BLaER1 treated with 17β-estradiol and CSF1 and Interleukin-3, amounts not matched to agents 10 nM and 100 nM (cell line): Measurements from ENCODE around the gene GNA12.

Experiments used
- H3K27ac ChIP-seq, 11 experiments: shearing (Covaris generic); formaldehyde crosslinking; 2 replicates each; pipeline ENCODE4 v1.8.1; 2022
- H3K27me3 ChIP-seq, 11 experiments: shearing (Covaris generic); formaldehyde crosslinking; 2 replicates each; pipeline ENCODE4 v1.8.1; 2022
- H3K36me3 ChIP-seq, 11 experiments: shearing (Covaris generic); formaldehyde crosslinking; 2 replicates each; pipeline ENCODE4 v1.8.1; 2022
- H3K4me1 ChIP-seq, 10 experiments: shearing (Covaris generic); formaldehyde crosslinking; 2 replicates each; pipeline ENCODE4 v1.8.1; 2022
- H3K4me2 ChIP-seq, 11 experiments: shearing (Covaris generic); formaldehyde crosslinking; 2 replicates each; pipeline ENCODE4 v1.8.1; 2022
- H3K4me3 ChIP-seq, 10 experiments: shearing (Covaris generic); formaldehyde crosslinking; 2 replicates each; pipeline ENCODE4 v1.8.1; 2022
- H3K9ac ChIP-seq, 11 experiments: shearing (Covaris generic); formaldehyde crosslinking; 2 replicates each; pipeline ENCODE4 v1.8.1; 2022
- H3K9me3 ChIP-seq, 11 experiments: shearing (Covaris generic); formaldehyde crosslinking; replicated peaks in 1 of 11; 2 replicates each; pipeline ENCODE4 v1.8.1; 2022
- H4K20me1 ChIP-seq, 11 experiments: shearing (Covaris generic); formaldehyde crosslinking; 2 replicates each; pipeline ENCODE4 v1.8.1; 2022
- Cebpa-rat ChIP-seq, 11 experiments: shearing (Covaris generic); IDR thresholded peaks; 2 replicates each; pipeline ENCODE4 v1.8.1; 2022

GNA12 gene

DNA sequence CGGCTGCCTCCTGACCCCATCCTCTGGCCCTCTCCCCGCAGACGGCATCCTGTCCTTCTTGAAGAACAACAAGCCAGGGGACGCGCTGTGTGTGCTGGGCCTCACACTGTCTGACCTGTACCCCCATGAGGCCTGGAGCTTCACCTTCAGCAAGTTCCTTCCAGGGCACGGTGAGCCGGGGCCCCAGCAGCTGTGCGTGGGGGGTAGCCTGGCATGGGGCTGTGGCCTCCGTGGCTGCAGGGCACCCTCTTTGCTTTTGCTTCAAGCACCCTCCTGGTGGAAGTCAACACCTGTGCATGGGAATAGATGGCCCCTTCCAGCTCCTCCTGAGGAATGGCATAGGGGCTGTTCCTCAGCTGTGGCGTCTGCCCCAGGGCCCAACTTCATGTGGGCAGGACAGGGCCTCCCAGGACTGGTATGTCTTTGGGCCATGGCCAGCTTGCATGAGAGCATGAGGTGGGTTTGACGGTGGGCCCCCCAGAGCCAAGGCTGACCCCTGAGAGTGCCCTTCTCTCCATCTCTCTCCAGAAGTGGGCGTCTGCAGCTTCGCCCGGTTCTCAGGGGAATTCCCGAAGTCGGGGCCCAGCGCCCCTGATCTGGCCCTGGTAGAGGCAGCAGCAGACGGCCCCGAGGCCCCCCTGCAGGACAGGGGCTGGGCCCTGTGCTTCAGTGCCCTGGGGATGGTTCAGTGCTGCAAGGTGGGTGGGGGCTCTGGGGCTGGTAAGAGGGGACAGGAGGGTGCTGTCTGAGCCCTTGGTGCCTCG is 135.4 kb downstream of the GNA12 start:
- Histone ChIP-seq H3K4me3 (no peak overlapping the region), H4K20me1 (peaks cover 0 to 40% (median 0%) of the 10 kb centered on the region in 11 experiments; a peak in 4 of 22 replicates), H3K9me3 (peaks cover 0 to 10% (median 0%) of the 10 kb centered on the region in 11 experiments; a peak in 1 of 22 replicates), H3K9ac (peak overlapping the region in 3 of 11 experiments; percentile 58 to 78 (median 70); a peak in 5 of 22 replicates), H3K27me3 (peaks cover 0 to 25% (median 0%) of the 10 kb centered on the region in 11 experiments; a peak in 7 of 22 replicates), H3K4me1 (peaks cover 48 to 88% (median 78%) of the 10 kb centered on the region in 10 experiments), H3K4me2 (peak overlapping the region; percentile 85 to 98 (median 93); a peak in 20 of 22 replicates), H3K36me3 (no peaks in the 10 kb centered on the region), H3K27ac (peak overlapping the region in 3 of 11 experiments; percentile 72 to 83 (median 83); a peak in 1 of 22 replicates)
- TF ChIP-seq Cebpa-rat (IDR thresholded peaks at IDR 0.05): no peak

DNA sequence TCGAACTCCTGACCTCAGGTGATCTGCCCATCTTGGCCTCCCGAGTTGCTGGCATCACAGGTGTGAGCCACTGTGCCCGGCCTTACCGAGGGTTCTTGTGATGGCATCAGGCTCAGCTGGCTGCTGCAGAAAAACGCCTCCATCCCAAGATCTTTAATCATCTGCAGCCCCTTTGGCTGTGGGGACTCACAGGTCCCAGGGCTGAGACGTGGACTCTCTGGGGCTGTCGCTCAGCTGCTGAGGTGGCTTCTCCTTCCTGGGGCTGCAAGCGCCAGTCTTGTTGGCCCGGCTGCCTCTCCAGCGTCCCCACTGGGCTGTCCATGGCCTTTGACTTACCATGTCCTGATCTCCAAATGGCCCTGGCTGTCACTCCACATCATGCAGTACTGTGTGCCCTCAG is 136.1 kb downstream of the GNA12 start:
- Histone ChIP-seq H3K27me3 (peaks cover 0 to 24% (median 0%) of the 10 kb centered on the region in 11 experiments; a peak in 7 of 22 replicates), H3K9ac (no peak overlapping the region), H3K9me3 (peaks cover 0 to 10% (median 0%) of the 10 kb centered on the region in 11 experiments; a peak in 1 of 22 replicates), H3K4me1 (peaks cover 42 to 81% (median 71%) of the 10 kb centered on the region in 10 experiments), H3K4me2 (peak overlapping the region in 6 of 11 experiments; percentile 85 to 98 (median 95); a peak in 10 of 22 replicates), H3K4me3 (no peak overlapping the region), H3K27ac (no peak overlapping the region), H4K20me1 (peaks cover 0 to 40% (median 0%) of the 10 kb centered on the region in 11 experiments; a peak in 4 of 22 replicates), H3K36me3 (no peaks in the 10 kb centered on the region)
- TF ChIP-seq Cebpa-rat (IDR thresholded peaks at IDR 0.05): no peak

DNA sequence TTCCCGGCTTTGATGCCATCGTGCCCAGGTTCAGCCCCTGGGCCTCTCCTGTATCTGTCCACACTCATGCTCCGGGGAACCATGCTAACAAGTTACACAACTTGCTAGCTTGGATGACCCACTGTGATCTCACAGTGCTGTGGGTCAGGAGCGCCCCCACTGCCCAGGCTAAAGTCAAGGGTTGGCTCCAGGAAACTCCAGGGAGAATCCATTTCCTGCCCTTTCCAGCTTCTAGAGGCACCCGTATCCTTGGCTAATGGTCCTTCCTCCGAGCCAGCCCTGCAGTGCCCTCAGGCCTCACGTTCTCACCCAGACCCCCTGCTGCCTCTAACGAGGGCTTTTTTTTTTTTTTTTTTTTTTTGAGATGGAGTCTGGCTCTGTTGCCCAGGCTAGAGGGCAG is 136.6 kb downstream of the GNA12 start:
- Histone ChIP-seq H3K27ac (peak overlapping the region in 1 of 11 experiments; percentile 14; a peak in 1 of 22 replicates), H3K9me3 (peaks cover 0 to 10% (median 0%) of the 10 kb centered on the region in 11 experiments; a peak in 1 of 22 replicates), H4K20me1 (peaks cover 0 to 35% (median 0%) of the 10 kb centered on the region in 11 experiments; a peak in 4 of 22 replicates), H3K9ac (no peak overlapping the region; a peak in 1 of 22 replicates), H3K4me1 (peaks cover 36 to 80% (median 71%) of the 10 kb centered on the region in 10 experiments), H3K4me2 (peak overlapping the region in 9 of 11 experiments; percentile 2 to 97 (median 63); a peak in 13 of 22 replicates), H3K4me3 (no peak overlapping the region), H3K27me3 (peaks cover 0 to 24% (median 0%) of the 10 kb centered on the region in 11 experiments; a peak in 7 of 22 replicates), H3K36me3 (no peaks in the 10 kb centered on the region)
- no peak for TF ChIP-seq Cebpa-rat (IDR thresholded peaks at IDR 0.05)

DNA sequence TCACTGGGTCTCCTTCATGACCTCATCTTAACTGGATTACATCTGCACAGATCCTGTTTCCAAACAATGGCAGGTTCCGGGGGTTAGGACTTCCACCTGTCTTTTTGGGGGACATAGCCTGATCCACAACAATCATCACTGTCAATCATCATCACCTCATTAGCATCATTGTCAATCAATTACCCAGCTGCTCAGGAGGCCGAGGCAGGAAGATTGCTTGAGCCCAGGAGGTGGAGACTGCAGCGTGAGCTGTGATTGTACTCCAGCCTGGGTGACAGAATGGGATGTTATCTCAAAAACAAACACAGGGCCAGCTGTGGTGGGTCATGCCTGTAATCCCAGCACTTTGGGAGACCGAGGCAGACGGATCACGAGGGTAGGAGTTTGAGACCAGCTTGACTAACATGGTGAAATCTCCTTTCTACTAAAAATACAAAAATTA is 137.4 kb downstream of the GNA12 start:
- Histone ChIP-seq H3K4me3 (no peak overlapping the region), H3K27me3 (peaks cover 0 to 24% (median 0%) of the 10 kb centered on the region in 11 experiments; a peak in 7 of 22 replicates), H3K4me2 (peak overlapping the region in 10 of 11 experiments; percentile 20 to 93 (median 46); a peak in 18 of 22 replicates), H3K4me1 (peaks cover 28 to 80% (median 71%) of the 10 kb centered on the region in 10 experiments), H3K27ac (peak overlapping the region in 1 of 11 experiments; percentile 3; a peak in 1 of 22 replicates), H3K9ac (no peak overlapping the region; a peak in 1 of 22 replicates), H3K9me3 (peaks cover 0 to 10% (median 0%) of the 10 kb centered on the region in 11 experiments; a peak in 1 of 22 replicates), H3K36me3 (no peaks in the 10 kb centered on the region), H4K20me1 (peaks cover 0 to 31% (median 0%) of the 10 kb centered on the region in 11 experiments; a peak in 4 of 22 replicates)
- no peak for TF ChIP-seq Cebpa-rat (IDR thresholded peaks at IDR 0.05)

DNA sequence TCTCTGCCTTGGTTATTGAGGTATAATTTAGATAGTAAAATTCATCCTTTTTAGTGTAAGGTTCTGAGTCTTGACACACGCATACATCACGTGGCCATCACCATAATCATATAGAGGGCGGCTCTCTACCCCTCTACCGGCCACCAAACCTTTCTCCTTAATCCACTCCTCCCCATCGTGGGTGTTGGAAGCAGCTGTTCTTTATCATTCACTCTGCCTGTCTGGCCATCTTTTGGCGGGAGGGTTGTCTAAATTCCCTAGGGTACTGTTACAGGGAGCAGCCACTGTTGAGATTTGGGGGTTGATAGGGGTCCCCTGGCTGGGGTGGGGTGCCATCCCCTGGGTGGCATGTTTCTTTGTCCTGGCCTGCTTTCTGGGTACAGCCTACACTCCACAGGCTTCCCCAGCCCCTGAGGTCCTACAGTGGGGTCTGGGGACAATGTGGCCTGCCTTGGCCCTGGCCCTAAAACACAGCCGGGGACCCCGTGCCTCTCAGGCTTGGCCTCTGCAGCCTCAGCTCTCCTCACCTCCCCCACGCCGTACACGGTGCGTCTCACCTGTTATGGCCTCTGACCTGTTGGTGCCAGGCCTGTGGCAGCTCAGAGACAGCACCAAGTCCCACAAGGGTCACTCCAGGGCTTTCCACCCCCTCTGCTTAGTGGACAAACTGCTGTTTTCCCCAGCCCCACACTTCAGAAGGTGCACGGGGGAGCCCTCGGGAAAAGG is 138.6 kb downstream of the GNA12 start:
- Histone ChIP-seq H3K4me2 (peak overlapping the region in 8 of 11 experiments; percentile 43 to 93 (median 48); a peak in 14 of 22 replicates), H3K27me3 (peaks cover 0 to 19% (median 0%) of the 10 kb centered on the region in 11 experiments; a peak in 7 of 22 replicates)

DNA sequence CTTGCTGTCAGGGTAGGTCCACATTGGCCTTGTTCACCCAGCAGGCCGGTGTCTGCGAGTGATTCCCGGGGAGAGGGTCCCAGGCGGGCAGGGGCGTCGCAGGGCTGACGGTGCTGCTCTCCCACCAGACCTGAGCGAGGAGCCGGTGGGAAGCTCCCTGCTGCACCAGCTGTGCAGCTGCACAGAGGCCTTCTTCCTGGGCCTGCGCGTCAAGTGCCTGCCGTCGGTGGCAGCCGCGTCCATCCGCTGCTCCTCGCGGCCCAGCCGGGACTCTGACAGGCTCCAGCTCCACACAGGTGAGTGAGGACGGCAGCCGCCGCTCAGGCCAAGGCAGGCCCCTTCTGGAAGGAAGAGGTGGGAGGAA is 141.5 kb downstream of the GNA12 start:
- peaks cover 22 to 80% (median 65%) of the 10 kb centered on the region in 10 experiments for H3K4me1 ChIP-seq
- TF ChIP-seq Cebpa-rat (IDR thresholded peaks at IDR 0.05): no peak
- H3K27me3 ChIP-seq: peaks cover 0 to 23% (median 0%) of the 10 kb centered on the region in 11 experiments; a peak in 7 of 22 replicates
- H4K20me1 ChIP-seq: peaks cover 0 to 18% (median 0%) of the 10 kb centered on the region in 11 experiments; a peak in 2 of 22 replicates
- H3K4me3 ChIP-seq: no peak overlapping the region
- H3K9me3 ChIP-seq: peaks cover 0 to 10% (median 0%) of the 10 kb centered on the region in 11 experiments; a peak in 1 of 22 replicates
- peak overlapping the region in 2 of 11 experiments; percentile 9 to 18; a peak in 1 of 22 replicates for H3K9ac ChIP-seq
- H3K36me3 ChIP-seq: no peaks in the 10 kb centered on the region
- peak overlapping the region in 8 of 11 experiments; percentile 26 to 97 (median 41); a peak in 14 of 22 replicates for H3K4me2 ChIP-seq
- no peak overlapping the region for H3K27ac ChIP-seq

More for the DNA sequence above, 138.6 kb downstream of the GNA12 start:
- Histone ChIP-seq H3K27ac (peak overlapping the region in 1 of 11 experiments; percentile 3; a peak in 1 of 22 replicates), H3K4me3 (no peak overlapping the region), H3K4me1 (peaks cover 18 to 80% (median 65%) of the 10 kb centered on the region in 10 experiments), H3K9me3 (peaks cover 0 to 10% (median 0%) of the 10 kb centered on the region in 11 experiments; a peak in 1 of 22 replicates), H3K36me3 (no peaks in the 10 kb centered on the region), H3K9ac (no peak overlapping the region), H4K20me1 (peaks cover 0 to 25% (median 0%) of the 10 kb centered on the region in 11 experiments; a peak in 4 of 22 replicates)
- no peak for TF ChIP-seq Cebpa-rat (IDR thresholded peaks at IDR 0.05)

DNA sequence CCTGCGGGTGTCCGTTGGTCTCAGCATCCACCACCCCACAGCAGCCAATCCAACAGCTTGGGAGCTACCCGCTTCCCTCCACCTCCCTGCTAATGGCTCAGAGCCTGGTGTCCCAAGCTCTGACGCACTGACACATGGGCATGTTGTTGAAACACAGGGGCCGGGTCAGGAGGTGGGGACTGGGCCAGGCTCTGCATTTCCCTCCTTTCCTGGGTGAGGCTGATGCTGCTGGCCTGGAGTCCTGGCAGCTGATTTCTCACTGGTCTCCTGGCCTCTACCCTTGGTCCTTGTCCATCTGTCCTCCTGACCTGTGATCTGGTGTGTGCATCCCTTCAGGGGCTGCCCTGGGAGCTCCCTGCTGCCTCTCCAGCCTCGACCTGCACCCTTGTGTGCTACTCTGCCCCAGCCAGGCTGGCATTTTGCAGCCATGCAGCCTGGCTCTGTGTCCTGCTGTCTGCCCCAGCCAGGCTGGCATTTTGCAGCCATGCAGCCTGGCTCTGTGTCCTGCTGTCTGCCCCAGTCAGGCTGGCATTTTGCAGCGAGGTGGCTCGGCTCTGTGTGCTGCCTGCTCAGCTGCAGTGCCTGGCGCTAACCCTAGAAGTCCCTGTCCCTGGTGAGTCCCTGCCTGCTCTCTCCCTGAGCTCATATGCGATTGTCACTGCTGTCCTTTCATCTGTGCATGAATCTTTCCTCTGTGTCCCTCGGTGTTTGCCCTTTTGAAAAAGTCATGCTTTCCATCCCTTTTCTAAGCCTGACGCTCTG is 142.1 kb downstream of the GNA12 start:
- Histone ChIP-seq H3K4me2 (peak overlapping the region in 8 of 11 experiments; percentile 28 to 97 (median 41); a peak in 14 of 22 replicates), H3K27ac (no peak overlapping the region), H3K4me3 (no peak overlapping the region), H3K36me3 (no peaks in the 10 kb centered on the region), H3K9ac (peak overlapping the region in 2 of 11 experiments; percentile 9 to 18; a peak in 1 of 22 replicates), H3K4me1 (peaks cover 22 to 80% (median 64%) of the 10 kb centered on the region in 10 experiments), H3K9me3 (peaks cover 0 to 10% (median 0%) of the 10 kb centered on the region in 11 experiments; a peak in 1 of 22 replicates), H3K27me3 (peaks cover 0 to 23% (median 0%) of the 10 kb centered on the region in 11 experiments; a peak in 7 of 22 replicates), H4K20me1 (peaks cover 0 to 18% (median 0%) of the 10 kb centered on the region in 11 experiments; a peak in 2 of 22 replicates)
- no peak for TF ChIP-seq Cebpa-rat (IDR thresholded peaks at IDR 0.05)
